Measurements from ENCODE around the gene PI4K2A. TPM values are rescaled to one million over a fixed set of nuclear protein-coding genes. Genes with fewer than 3 reads are reported as not detected.

The PI4K2A gene
- total and polyA plus RNA-seq, 2 of the 4 experiments (the other 2 are of a cell fraction), result 15.8 to 27.3 TPM

DNA sequence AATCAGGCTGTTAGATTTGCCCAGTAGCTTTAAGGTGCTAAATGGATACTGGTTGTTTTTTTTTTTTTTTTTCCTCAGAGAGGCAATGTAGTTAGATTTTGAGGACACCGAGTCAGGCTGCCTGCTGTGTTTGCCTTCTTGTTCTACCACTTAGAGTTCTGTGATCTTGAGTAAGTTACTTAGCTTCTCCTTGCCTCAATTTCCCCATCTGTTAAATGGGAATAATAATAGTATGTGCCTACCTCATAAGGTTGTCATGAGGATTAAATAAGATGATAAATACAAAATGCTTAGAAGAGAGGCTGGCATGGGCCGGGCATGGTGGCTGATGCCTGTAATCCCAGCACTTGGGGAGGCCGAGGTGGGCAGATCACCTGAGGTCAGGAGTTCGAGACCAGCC is 21.7 kb upstream of the PI4K2A start:
- Histone ChIP-seq H3K14ac (replicated peaks; ENCODE audit: low read depth, low read length) (no peak overlapping the region), H4K91ac (ENCODE audit: insufficient read depth, low read depth, low read length) (no peak overlapping the region), H2BK5ac (ENCODE audit: low read depth, low read length, poor library complexity, severe bottlenecking) (no peak overlapping the region), H3K4me2 (ENCODE audit: low read depth, low read length) (no peak overlapping the region), H3K9me1 (ENCODE audit: insufficient read depth, low read length) (no peaks in the 10 kb centered on the region; the same call in 1 of the 2 replicates), H3K18ac (ENCODE audit: low read depth, low read length) (no peak overlapping the region), H3K9me3 (ENCODE audit: control insufficient read depth, insufficient read depth, low read length) (no peaks in the 10 kb centered on the region), H2AFZ (replicated peaks; ENCODE audit: low read length, poor library complexity) (no peak overlapping the region), H2BK15ac (ENCODE audit: low read depth, low read length) (no peak overlapping the region), H3K27me3 (ENCODE audit: control insufficient read depth, insufficient read depth, low read length) (no peaks in the 10 kb centered on the region), H4K8ac (ENCODE audit: low read depth in 2 of 2, low read length in 2 of 2) (no peak overlapping the region), H3K4me1 (ENCODE audit: control insufficient read depth, insufficient read depth, low read length) (no peaks in the 10 kb centered on the region), H2BK120ac (ENCODE audit: low read depth, low read length) (no peak overlapping the region), H4K5ac (ENCODE audit: low read depth, low read length) (no peak overlapping the region), H3K9ac (ENCODE audit: low read depth, low read length) (no peak overlapping the region), H3K36me3 (ENCODE audit: control insufficient read depth, insufficient read depth, low read length) (peaks cover 5% of the 10 kb centered on the region), H4K20me1 (ENCODE audit: insufficient read depth, low read length) (no peaks in the 10 kb centered on the region), H3K23ac (ENCODE audit: low read depth, low read length) (no peak overlapping the region), H3K56ac (ENCODE audit: extremely low read depth, insufficient read depth, low read length) (no peak overlapping the region), H2AK9ac (replicated peaks; ENCODE audit: low read depth, low read length, poor library complexity) (no peak overlapping the region), H3K79me1 (ENCODE audit: low read depth in 1 of 2, low read length in 2 of 2) (no peaks in the 10 kb centered on the region), H3K4me3 (ENCODE audit: insufficient read depth, low read depth, low read length) (no peak overlapping the region), H2AK5ac (ENCODE audit: low read depth, low read length) (no peak overlapping the region), H2BK20ac (ENCODE audit: low read depth, low read length) (no peak overlapping the region), H3K27ac (ENCODE audit: insufficient read depth, low read length) (no peak overlapping the region), H3K4ac (ENCODE audit: low read depth, low read length) (no peak overlapping the region)
- TF ChIP-seq, protein P1, sequence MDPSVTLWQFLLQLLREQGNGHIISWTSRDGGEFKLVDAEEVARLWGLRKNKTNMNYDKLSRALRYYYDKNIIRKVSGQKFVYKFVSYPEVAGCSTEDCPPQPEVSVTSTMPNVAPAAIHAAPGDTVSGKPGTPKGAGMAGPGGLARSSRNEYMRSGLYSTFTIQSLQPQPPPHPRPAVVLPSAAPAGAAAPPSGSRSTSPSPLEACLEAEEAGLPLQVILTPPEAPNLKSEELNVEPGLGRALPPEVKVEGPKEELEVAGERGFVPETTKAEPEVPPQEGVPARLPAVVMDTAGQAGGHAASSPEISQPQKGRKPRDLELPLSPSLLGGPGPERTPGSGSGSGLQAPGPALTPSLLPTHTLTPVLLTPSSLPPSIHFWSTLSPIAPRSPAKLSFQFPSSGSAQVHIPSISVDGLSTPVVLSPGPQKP (IDR thresholded peaks at IDR 0.05; ENCODE audit: borderline replicate concordance, low read depth, low read length), result no peak
- no peak for TF ChIP-seq NFE2L2 (IDR thresholded peaks at IDR 0.05; ENCODE audit: low read depth, low read length)
- no peak for TF ChIP-seq FOS (IDR thresholded peaks at IDR 0.05; ENCODE audit: low read depth, low read length)
- TF ChIP-seq, protein P2, sequence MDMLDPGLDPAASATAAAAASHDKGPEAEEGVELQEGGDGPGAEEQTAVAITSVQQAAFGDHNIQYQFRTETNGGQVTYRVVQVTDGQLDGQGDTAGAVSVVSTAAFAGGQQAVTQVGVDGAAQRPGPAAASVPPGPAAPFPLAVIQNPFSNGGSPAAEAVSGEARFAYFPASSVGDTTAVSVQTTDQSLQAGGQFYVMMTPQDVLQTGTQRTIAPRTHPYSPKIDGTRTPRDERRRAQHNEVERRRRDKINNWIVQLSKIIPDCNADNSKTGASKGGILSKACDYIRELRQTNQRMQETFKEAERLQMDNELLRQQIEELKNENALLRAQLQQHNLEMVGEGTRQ (IDR thresholded peaks at IDR 0.05; ENCODE audit: low read depth, low read length), result no peak
- dilution Hi-C loops (cut with HindIII; ENCODE audit: low sequenced_read_pairs, unreplicated experiment) (no loop called here), intact Hi-C loops (cut with micrococcal nuclease) (no loop called here), in situ Hi-C loops (cut with MboI; ENCODE audit: low sequenced_read_pairs) (no loop called here)
- CTCF ChIA-PET, result no interaction called here
- no CpG with 5 or more reads among the region's 4 CpGs for WGBS, 2 experiments (ENCODE audit: extremely low coverage in 2 of 2, insufficient read length in 1 of 2)
- no TSS peak for BruUV-seq (replicated peaks)
- DNase-seq (no peak), ATAC-seq (ENCODE audit: low read depth) (no peak)
- POLR2A ChIA-PET (ENCODE audit: unreplicated experiment), result no interaction called here
